GM18867 (cell line): ENCODE results near the gene TNS1.

Experiments used
- ATAC-seq: cut with Tn5 transposase; IDR thresholded peaks from one replicate; pipeline ENCODE4 v1.9.1; 2021; ENCODE audit warnings: mild to moderate bottlenecking, moderate library complexity; ENCODE audit not compliant: unreplicated experiment

TNS1 gene

GRCh38 chr2:217947383-217948350, 55.1 kb downstream of the TNS1 start:
- no peak for ATAC-seq

- ATAC-seq: no peak
These were observed 56.7 kb downstream of the TNS1 start for GRCh38 chr2:217946051-217946450.

- no peak for ATAC-seq
These were observed 57.3 kb downstream of the TNS1 start for GRCh38 chr2:217945530-217945929.

- ATAC-seq: no peak
These were observed 57.9 kb downstream of the TNS1 start for GRCh38 chr2:217944923-217945322.

GRCh38 chr2:217944366-217944765, 58.4 kb downstream of the TNS1 start:
- no peak for ATAC-seq

GRCh38 chr2:217943446-217944321, 59.1 kb downstream of the TNS1 start:
- ATAC-seq: no peak

- no peak for ATAC-seq
These were observed 60.0 kb downstream of the TNS1 start for GRCh38 chr2:217942731-217943335.

GRCh38 chr2:217941886-217942728, 60.7 kb downstream of the TNS1 start:
- ATAC-seq: no peak

- no peak for ATAC-seq
These were observed 61.5 kb downstream of the TNS1 start for GRCh38 chr2:217941339-217941738.

- ATAC-seq: no peak
These were observed 62.3 kb downstream of the TNS1 start for GRCh38 chr2:217940261-217941220.

GRCh38 chr2:217939629-217940245, 63.1 kb downstream of the TNS1 start:
- no peak for ATAC-seq

- ATAC-seq: no peak
These were observed 63.6 kb downstream of the TNS1 start for GRCh38 chr2:217939220-217939619.

- ATAC-seq: no peak
These were observed 64.8 kb downstream of the TNS1 start for GRCh38 chr2:217938036-217938435.

- no peak for ATAC-seq
These were observed 65.3 kb downstream of the TNS1 start for GRCh38 chr2:217937446-217937845.

- ATAC-seq: no peak
These were observed 65.8 kb downstream of the TNS1 start for GRCh38 chr2:217936952-217937351.

- ATAC-seq: no peak
These were observed 66.7 kb downstream of the TNS1 start for GRCh38 chr2:217935901-217936684.

- no peak for ATAC-seq
These were observed 67.4 kb downstream of the TNS1 start for GRCh38 chr2:217935235-217935879.
